ENCODE results near the gene CEP170.

The CEP170 gene

DNA sequence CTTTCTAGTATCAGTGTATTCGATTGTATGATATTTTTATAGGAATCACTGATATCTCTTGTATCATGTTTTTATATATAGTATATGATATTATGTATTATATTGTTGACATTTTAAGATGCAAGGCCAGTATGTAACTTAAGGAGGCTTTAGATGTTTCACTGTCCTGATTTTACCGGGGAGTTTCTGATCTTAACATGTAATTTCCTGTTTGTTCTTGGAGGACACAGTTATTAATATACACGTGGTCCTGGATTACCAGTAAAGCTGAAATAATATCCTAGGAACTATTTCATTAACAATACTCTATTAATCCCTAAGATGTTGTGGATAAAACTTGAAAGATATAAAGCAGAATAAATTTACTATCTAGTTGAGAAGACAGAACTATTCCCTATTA is 20.2 kb upstream of the CEP170 start:
- no peak for TF ChIP-seq RAD21 (IDR thresholded peaks at IDR 0.05; ENCODE audit: low read depth)
- no peak for TF ChIP-seq FOXM1 (IDR thresholded peaks at IDR 0.05; ENCODE audit: borderline replicate concordance, low read depth)
- no peak for TF ChIP-seq EGR1 (IDR thresholded peaks at IDR 0.05)
- no peak for TF ChIP-seq CREB1 (IDR thresholded peaks at IDR 0.05; ENCODE audit: low read depth)
- TF ChIP-seq TCF12 (IDR thresholded peaks at IDR 0.05; ENCODE audit: low read depth), result no peak
- no peak for TF ChIP-seq ZBTB7A (IDR thresholded peaks at IDR 0.05; ENCODE audit: low read depth)
- TF ChIP-seq YY1 (IDR thresholded peaks at IDR 0.05; ENCODE audit: low read depth), result no peak
- TF ChIP-seq CEBPB (IDR thresholded peaks at IDR 0.05), result no peak
- TF ChIP-seq, protein P1, sequence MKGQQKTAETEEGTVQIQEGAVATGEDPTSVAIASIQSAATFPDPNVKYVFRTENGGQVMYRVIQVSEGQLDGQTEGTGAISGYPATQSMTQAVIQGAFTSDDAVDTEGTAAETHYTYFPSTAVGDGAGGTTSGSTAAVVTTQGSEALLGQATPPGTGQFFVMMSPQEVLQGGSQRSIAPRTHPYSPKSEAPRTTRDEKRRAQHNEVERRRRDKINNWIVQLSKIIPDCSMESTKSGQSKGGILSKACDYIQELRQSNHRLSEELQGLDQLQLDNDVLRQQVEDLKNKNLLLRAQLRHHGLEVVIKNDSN (IDR thresholded peaks at IDR 0.05), result no peak
- TF ChIP-seq, protein P2, sequence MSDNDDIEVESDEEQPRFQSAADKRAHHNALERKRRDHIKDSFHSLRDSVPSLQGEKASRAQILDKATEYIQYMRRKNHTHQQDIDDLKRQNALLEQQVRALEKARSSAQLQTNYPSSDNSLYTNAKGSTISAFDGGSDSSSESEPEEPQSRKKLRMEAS (IDR thresholded peaks at IDR 0.05), result no peak
- no peak for TF ChIP-seq EP300 (IDR thresholded peaks at IDR 0.05; ENCODE audit: borderline replicate concordance)
- no peak for TF ChIP-seq NFIC (IDR thresholded peaks at IDR 0.05)
- TF ChIP-seq TEAD4 (IDR thresholded peaks at IDR 0.05), result no peak
- TF ChIP-seq TAF1 (IDR thresholded peaks at IDR 0.05; ENCODE audit: low read depth), result no peak
- no peak for TF ChIP-seq REST (IDR thresholded peaks at IDR 0.05; ENCODE audit: low read depth)

GRCh38 chr1:243273945-243274344 is 18.9 kb upstream of the CEP170 start:
- TF ChIP-seq EP300 (IDR thresholded peaks at IDR 0.05; ENCODE audit: borderline replicate concordance) (no peak), EGR1 (IDR thresholded peaks at IDR 0.05) (no peak), TCF12 (IDR thresholded peaks at IDR 0.05; ENCODE audit: low read depth) (no peak), CEBPB (IDR thresholded peaks at IDR 0.05) (no peak), ZBTB7A (IDR thresholded peaks at IDR 0.05; ENCODE audit: low read depth) (no peak), REST (IDR thresholded peaks at IDR 0.05; ENCODE audit: low read depth) (no peak), FOXM1 (IDR thresholded peaks at IDR 0.05; ENCODE audit: borderline replicate concordance, low read depth) (no peak), TAF1 (IDR thresholded peaks at IDR 0.05; ENCODE audit: low read depth) (no peak), YY1 (IDR thresholded peaks at IDR 0.05; ENCODE audit: low read depth) (no peak), TEAD4 (IDR thresholded peaks at IDR 0.05) (no peak), NFIC (IDR thresholded peaks at IDR 0.05) (no peak), CREB1 (IDR thresholded peaks at IDR 0.05; ENCODE audit: low read depth) (no peak)
- TF ChIP-seq, protein P1 (IDR thresholded peaks at IDR 0.05), result no peak
- TF ChIP-seq, protein P2 (IDR thresholded peaks at IDR 0.05), result no peak

- TF ChIP-seq RAD21 (IDR thresholded peaks at IDR 0.05; ENCODE audit: low read depth) (no peak), TCF12 (IDR thresholded peaks at IDR 0.05; ENCODE audit: low read depth) (no peak), CEBPB (IDR thresholded peaks at IDR 0.05) (no peak), TAF1 (IDR thresholded peaks at IDR 0.05; ENCODE audit: low read depth) (no peak)
- TF ChIP-seq, protein P1 (IDR thresholded peaks at IDR 0.05), result no peak
Measured at GRCh38 chr1:243273506-243273905, 18.4 kb upstream of the CEP170 start.

DNA sequence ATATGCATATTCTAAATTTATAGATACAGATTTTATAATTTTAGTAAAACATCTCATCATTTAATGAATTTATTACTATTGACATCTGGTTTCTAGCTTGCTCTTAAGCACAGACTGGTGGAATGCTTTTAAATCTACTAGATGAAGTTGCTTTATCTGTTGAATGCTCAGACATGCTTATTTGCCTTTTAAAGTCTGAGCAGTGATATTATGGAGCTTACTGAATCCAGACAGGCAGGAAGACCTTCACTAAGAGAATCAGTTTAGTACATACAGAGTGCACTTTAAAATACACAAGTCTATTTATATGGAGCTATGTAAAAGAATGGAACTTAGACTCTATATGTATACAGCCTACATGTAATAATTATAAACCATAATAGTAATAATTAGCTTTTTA is 17.3 kb upstream of the CEP170 start:
- TF ChIP-seq, protein P2 (IDR thresholded peaks at IDR 0.05), result no peak
- no peak for TF ChIP-seq TCF12 (IDR thresholded peaks at IDR 0.05; ENCODE audit: low read depth)
- no peak for TF ChIP-seq CREB1 (IDR thresholded peaks at IDR 0.05; ENCODE audit: low read depth)
- TF ChIP-seq TAF1 (IDR thresholded peaks at IDR 0.05; ENCODE audit: low read depth), result no peak
- TF ChIP-seq RAD21 (IDR thresholded peaks at IDR 0.05; ENCODE audit: low read depth), result no peak
- no peak for TF ChIP-seq EGR1 (IDR thresholded peaks at IDR 0.05)
- no peak for TF ChIP-seq YY1 (IDR thresholded peaks at IDR 0.05; ENCODE audit: low read depth)
- TF ChIP-seq TEAD4 (IDR thresholded peaks at IDR 0.05), result no peak
- TF ChIP-seq FOXM1 (IDR thresholded peaks at IDR 0.05; ENCODE audit: borderline replicate concordance, low read depth), result no peak
- no peak for TF ChIP-seq EP300 (IDR thresholded peaks at IDR 0.05; ENCODE audit: borderline replicate concordance)
- TF ChIP-seq NFIC (IDR thresholded peaks at IDR 0.05), result no peak
- TF ChIP-seq, protein P1 (IDR thresholded peaks at IDR 0.05), result no peak
- TF ChIP-seq CEBPB (IDR thresholded peaks at IDR 0.05), result no peak
- no peak for TF ChIP-seq ZBTB7A (IDR thresholded peaks at IDR 0.05; ENCODE audit: low read depth)

DNA sequence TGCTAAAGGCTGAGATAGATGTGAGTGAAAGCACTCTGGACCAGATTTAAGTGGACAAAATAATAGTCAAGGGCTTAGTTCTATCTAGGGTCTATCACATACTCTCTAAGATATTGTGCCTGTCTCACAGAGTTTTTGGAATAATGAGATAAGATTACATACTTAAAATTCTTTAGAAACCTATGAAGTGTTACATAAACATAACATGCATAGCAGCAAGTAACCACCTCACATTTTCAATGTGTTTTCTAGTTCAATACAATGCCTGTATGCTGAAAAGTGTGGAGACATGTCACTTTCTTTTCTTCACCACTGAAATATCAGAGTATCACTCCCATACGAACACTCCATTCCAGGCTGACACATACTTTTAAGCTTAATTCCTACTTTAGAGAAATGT is 16.9 kb upstream of the CEP170 start:
- no peak for TF ChIP-seq NFIC (IDR thresholded peaks at IDR 0.05)
- TF ChIP-seq ZBTB7A (IDR thresholded peaks at IDR 0.05; ENCODE audit: low read depth), result no peak
- no peak for TF ChIP-seq CEBPB (IDR thresholded peaks at IDR 0.05)
- TF ChIP-seq, protein P1 (IDR thresholded peaks at IDR 0.05), result no peak
- no peak for TF ChIP-seq CREB1 (IDR thresholded peaks at IDR 0.05; ENCODE audit: low read depth)
- TF ChIP-seq TEAD4 (IDR thresholded peaks at IDR 0.05), result no peak
- no peak for TF ChIP-seq FOXM1 (IDR thresholded peaks at IDR 0.05; ENCODE audit: borderline replicate concordance, low read depth)
- TF ChIP-seq RAD21 (IDR thresholded peaks at IDR 0.05; ENCODE audit: low read depth), result no peak

Data from Ishikawa (cell line).